Endothelial cell of umbilical vein (primary cell): Measurements from ENCODE around the gene NYAP1. TPM values are rescaled to one million over a fixed set of nuclear protein-coding genes. Genes with fewer than 3 reads are reported as not detected.

Experiments used
- BruUV-seq: library from RNA; stranded (reverse); fragments of 400-500 nt; replicated peaks from 2 replicates; lab custom pipeline; 2021; lab: Mats Ljungman, UMichigan
- CTCF ChIA-PET: fragments of 300-600, 350-600 bp; sonication (Branson Sonifier 250); formaldehyde crosslinking; loops from one replicate; lab custom pipeline; 2021; ENCODE audit warnings: antibody characterized with exemption, inconsistent platforms; lab: Charles Lee
- POLR2A ChIA-PET: fragments of 300-600, 350-600 bp; sonication (Branson Sonifier 250); formaldehyde crosslinking; loops from one replicate; lab custom pipeline; 2021; ENCODE audit warnings: antibody characterized with exemption, inconsistent platforms; lab: Charles Lee
- DNase-seq: peaks from one replicate; pipeline ENCODE4 v3.0.0-alpha.2; 2011; ENCODE audit warnings: low read depth, low spot score
- FAIRE-seq: peaks from 2 replicates; lab custom pipeline; 2011; peaks lifted over from hg19 to GRCh38; lab: Jason Lieb, UNC
- H2AFZ ChIP-seq: 2 replicates; pipeline ENCODE4 v1.6.0; 2012; ENCODE audit warnings: low read depth, low read length, control low read depth, inconsistent platforms
- H3K27ac ChIP-seq: 2 replicates; pipeline ENCODE4 v1.5.1; 2011; ENCODE audit warnings: low read depth, mild to moderate bottlenecking, control low read depth, low read length, moderate library complexity; ENCODE audit not compliant: insufficient read depth
- H3K27me3 ChIP-seq, 2 experiments: 2 replicates each; pipeline versions ENCODE4 v1.6.0 to v1.6.1; 2011; ENCODE audit warnings: low read length in 2 of 2, mixed read lengths in 1 of 2; ENCODE audit not compliant: control insufficient read depth in 2 of 2, insufficient read depth in 2 of 2
- H3K36me3 ChIP-seq, 2 experiments: 2 replicates in 1 of 2; 3 replicates in 1 of 2; pipeline ENCODE4 v1.5.1; 2011; ENCODE audit warnings: low read length in 2 of 2, mild to moderate bottlenecking in 1 of 2, moderate library complexity in 1 of 2; ENCODE audit not compliant: control insufficient read depth in 2 of 2, insufficient read depth in 2 of 2; ENCODE audit errors: extremely low read depth in 1 of 2
- H3K4me1 ChIP-seq: 3 replicates; pipeline ENCODE4 v1.5.1; 2011; ENCODE audit warnings: mild to moderate bottlenecking, low read length; ENCODE audit not compliant: control insufficient read depth, insufficient read depth; ENCODE audit errors: extremely low read depth
- H3K4me2 ChIP-seq: 2 replicates; pipeline ENCODE4 v1.6.1; 2011; ENCODE audit warnings: low read length, control low read depth, mixed read lengths; ENCODE audit not compliant: insufficient read depth
- H3K4me3 ChIP-seq, 3 experiments: fragments of 200-600 bp in 1 of 3; sonication (generic), shearing (Covaris generic) in 1 of 3; replicated peaks in 1 of 3; 2 replicates each; pipeline ENCODE4 v1.5.1; 2011 to 2016; ENCODE audit warnings: control low read depth in 3 of 3, low read length in 3 of 3, mild to moderate bottlenecking in 2 of 3, inconsistent platforms in 1 of 3, low read depth in 1 of 3, moderate library complexity in 1 of 3; ENCODE audit not compliant: insufficient read depth in 1 of 3
- H3K79me2 ChIP-seq: 2 replicates; pipeline ENCODE4 v1.6.0; 2012; ENCODE audit warnings: low read length, inconsistent platforms; ENCODE audit not compliant: control insufficient read depth, insufficient read depth
- H3K9ac ChIP-seq: replicated peaks from 2 replicates; pipeline ENCODE3; 2011; ENCODE audit warnings: low read length, control low read depth; ENCODE audit not compliant: insufficient read depth; ENCODE audit errors: extremely low read depth
- H3K9me1 ChIP-seq: replicated peaks from 3 replicates; pipeline ENCODE4 v1.6.0; 2011; ENCODE audit warnings: mild to moderate bottlenecking, low read length; ENCODE audit not compliant: control insufficient read depth, insufficient read depth; ENCODE audit errors: extremely low read depth
- H3K9me3 ChIP-seq: replicated peaks from 2 replicates; pipeline ENCODE4 v1.5.1; 2012; ENCODE audit warnings: low read length, inconsistent platforms; ENCODE audit not compliant: control insufficient read depth, insufficient read depth
- H4K20me1 ChIP-seq: replicated peaks from 2 replicates; pipeline ENCODE3; 2011; ENCODE audit warnings: mild to moderate bottlenecking, low read length; ENCODE audit not compliant: control insufficient read depth, insufficient read depth; ENCODE audit errors: extremely low read depth
- EZH2 ChIP-seq: IDR thresholded peaks from 2 replicates; pipeline ENCODE4 v1.6.1; 2012; ENCODE audit warnings: borderline replicate concordance, low read depth, mild to moderate bottlenecking, moderate library complexity, low read length, inconsistent platforms; ENCODE audit not compliant: severe bottlenecking
- FOS ChIP-seq: IDR thresholded peaks from 2 replicates; pipeline ENCODE4 v1.6.1; 2011; ENCODE audit warnings: mild to moderate bottlenecking, low read length, moderate library complexity, borderline replicate concordance; ENCODE audit not compliant: insufficient read depth
- GATA2 ChIP-seq: IDR thresholded peaks from 2 replicates; pipeline ENCODE4 v1.7.0; 2011; ENCODE audit warnings: low read depth, mild to moderate bottlenecking, moderate library complexity, mixed read lengths, low read length; ENCODE audit not compliant: insufficient read length, insufficient read depth
- JUN ChIP-seq: IDR thresholded peaks from 2 replicates; pipeline ENCODE4 v1.6.1; 2011; ENCODE audit warnings: borderline replicate concordance, low read depth; ENCODE audit not compliant: insufficient read length, insufficient read depth
- POLR2AphosphoS5 ChIP-seq: IDR thresholded peaks from 2 replicates; pipeline ENCODE4 v1.6.1; 2012; ENCODE audit warnings: low read depth, mild to moderate bottlenecking, control low read depth, low read length, moderate library complexity; ENCODE audit not compliant: insufficient read depth
- dilution Hi-C: fragments of 300-500 bp; cut with MboI; formaldehyde crosslinking; loops from one replicate; pipeline ENCODE4 v1.15.0; 2019; ENCODE audit warnings: low sequenced_read_pairs; ENCODE audit not compliant: extremely low pct_ligation_motif_present
- intact Hi-C: fragments of 100-400 bp; cut with micrococcal nuclease; formaldehyde crosslinking; loops from one replicate; pipeline ENCODE4 v1.10.0; 2022
- polyA plus RNA-seq, 4 experiments: library from polyadenylated mRNA; depleted of rRNA in 3 of 4; stranded (reverse) in 3 of 4; unstranded in 1 of 4; fragments of >200 nt; gene quantifications; 2 replicates each; pipeline versions ENCODE4 v1.2.1 to v1.2.3, GENCODE V29; 2011 to 2012; ENCODE audit warnings: missing spikeins in 1 of 4
- total RNA-seq: library from RNA; stranded (reverse); gene quantifications from 2 replicates; pipeline ENCODE4 v1.2.3, GENCODE V29; 2021
- TF ChIP-seq, protein P1 (sequence below), 2 donors: IDR thresholded peaks; 1 replicate in 1 of 2; 2 replicates in 1 of 2; pipeline ENCODE4 v1.5.1; 2011; ENCODE audit warnings: low read length in 2 of 2, mild to moderate bottlenecking in 2 of 2, moderate library complexity in 2 of 2, control low read depth in 1 of 2, inconsistent platforms in 1 of 2, low read depth in 1 of 2; ENCODE audit not compliant: insufficient read depth in 1 of 2; ENCODE audit errors: extremely low read depth in 1 of 2
- TF ChIP-seq, protein P2 (sequence below): IDR thresholded peaks from 2 replicates; pipeline ENCODE4 v1.6.1; 2011; ENCODE audit not compliant: insufficient read depth, insufficient read length

The NYAP1 gene
- total and polyA plus RNA-seq, 2 donors (not counting 3 experiments of a cell fraction or from before 2014, with no cell fraction given): 0.37 to 2.8 TPM

DNA sequence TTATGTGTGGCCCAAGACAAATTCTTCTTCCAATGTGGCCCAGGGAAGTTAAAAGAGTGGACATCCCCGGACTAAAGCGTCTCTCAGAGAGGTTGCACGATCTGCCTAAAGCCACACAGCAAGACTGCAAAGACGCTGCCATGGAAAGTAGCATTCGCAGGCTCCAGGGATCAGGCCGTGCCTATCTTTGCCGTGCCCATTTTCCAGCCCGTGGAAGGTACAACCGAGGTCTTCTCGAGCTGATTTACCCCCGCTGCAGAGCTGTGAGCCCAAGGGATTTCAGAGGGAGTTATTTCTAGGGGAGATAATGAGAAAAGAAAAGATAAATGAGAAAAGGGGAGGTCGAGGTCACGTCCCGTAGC lies 1.0 kb upstream of the NYAP1 start:
- Histone ChIP-seq H3K9me3 (no peaks in the 10 kb centered on the region), H3K9me1 (no peaks in the 10 kb centered on the region), H3K36me3 (no peaks in the 10 kb centered on the region), H4K20me1 (no peaks in the 10 kb centered on the region), H2AFZ (peak overlapping the region; percentile 52), H3K4me1 (peaks cover 15% of the 10 kb centered on the region), H3K4me2 (peak overlapping the region; percentile 20), H3K9ac (no peak overlapping the region), H3K4me3 (peak overlapping the region; percentile 20 to 37 (median 29)), H3K27ac (no peak overlapping the region), H3K79me2 (peaks cover 15% of the 10 kb centered on the region), H3K27me3 (no peaks in the 10 kb centered on the region)
- FAIRE-seq: peak; percentile 21
- BruUV-seq: no TSS peak
- dilution Hi-C loops (no loop called here), intact Hi-C loops (loop anchor here (1.0 kb wide), 3 partner anchors 13 to 77 kb away; no protein-coding TSS in a partner anchor)
- ChIA-PET CTCF (interaction anchor here (0.9 to 3.0 kb wide), 14 partner anchors 9 to 242 kb away, joined by 3 to 55 read pairs (median 6); partner anchors contain the start of genes AGFG2 and ZCWPW1), POLR2A (no interaction called here)
- no peak for DNase-seq
- TF ChIP-seq GATA2 (no peak), JUN (no peak), EZH2 (no peak), FOS (no peak)

DNA sequence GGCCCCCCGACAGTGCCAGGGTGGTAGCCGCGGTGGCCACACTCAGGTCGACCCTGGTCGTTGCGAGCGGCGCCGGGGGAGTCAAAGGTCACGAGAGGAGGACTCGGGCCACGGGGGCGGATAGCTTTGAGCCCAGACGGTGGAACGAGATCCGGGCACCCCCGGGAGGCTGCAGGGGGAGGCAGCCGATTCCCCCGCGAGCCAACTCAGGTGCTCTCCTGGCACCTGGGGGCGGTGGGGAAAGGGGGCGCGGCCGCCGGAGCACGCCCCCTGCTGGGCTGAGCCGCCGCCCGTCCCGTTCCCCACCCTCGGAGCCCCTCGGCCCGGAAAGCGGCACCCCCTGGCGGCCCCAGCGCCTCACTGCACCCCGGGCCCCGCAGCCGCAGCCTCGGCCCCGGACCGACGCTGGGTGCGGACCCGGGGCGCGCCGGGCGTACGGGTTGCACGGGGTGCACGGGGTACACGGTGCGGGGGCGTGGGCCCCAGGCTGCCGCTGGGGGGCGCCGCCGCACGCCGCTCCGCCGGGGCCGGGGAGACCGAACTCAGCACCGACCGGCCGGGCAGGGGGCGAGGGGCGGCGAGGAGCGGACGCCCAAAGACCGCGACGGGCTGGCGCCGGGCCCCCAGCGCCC lies 521 bp upstream of the NYAP1 start:
- Histone ChIP-seq H3K9ac (no peak overlapping the region), H3K9me3 (no peaks in the 10 kb centered on the region), H3K27ac (no peak overlapping the region), H3K79me2 (peaks cover 10% of the 10 kb centered on the region), H3K4me1 (peaks cover 15% of the 10 kb centered on the region), H3K27me3 (no peaks in the 10 kb centered on the region), H3K4me2 (peak overlapping the region; percentile 20), H3K4me3 (peak overlapping the region; percentile 29 to 60 (median 37)), H3K9me1 (no peaks in the 10 kb centered on the region), H4K20me1 (no peaks in the 10 kb centered on the region), H2AFZ (peak overlapping the region; percentile 52), H3K36me3 (no peaks in the 10 kb centered on the region)
- dilution Hi-C loops: no loop called here
- ChIA-PET CTCF (interaction anchor here (0.8 to 3.0 kb wide), 16 partner anchors 10 to 242 kb away, joined by 3 to 55 read pairs (median 5); partner anchors contain the start of genes AGFG2 and ZCWPW1), POLR2A (no interaction called here)
- DNase-seq (peak; percentile 39), FAIRE-seq (peak; percentile 63)
- TF ChIP-seq POLR2AphosphoS5: peak; percentile 63
- TF ChIP-seq, protein P1, sequence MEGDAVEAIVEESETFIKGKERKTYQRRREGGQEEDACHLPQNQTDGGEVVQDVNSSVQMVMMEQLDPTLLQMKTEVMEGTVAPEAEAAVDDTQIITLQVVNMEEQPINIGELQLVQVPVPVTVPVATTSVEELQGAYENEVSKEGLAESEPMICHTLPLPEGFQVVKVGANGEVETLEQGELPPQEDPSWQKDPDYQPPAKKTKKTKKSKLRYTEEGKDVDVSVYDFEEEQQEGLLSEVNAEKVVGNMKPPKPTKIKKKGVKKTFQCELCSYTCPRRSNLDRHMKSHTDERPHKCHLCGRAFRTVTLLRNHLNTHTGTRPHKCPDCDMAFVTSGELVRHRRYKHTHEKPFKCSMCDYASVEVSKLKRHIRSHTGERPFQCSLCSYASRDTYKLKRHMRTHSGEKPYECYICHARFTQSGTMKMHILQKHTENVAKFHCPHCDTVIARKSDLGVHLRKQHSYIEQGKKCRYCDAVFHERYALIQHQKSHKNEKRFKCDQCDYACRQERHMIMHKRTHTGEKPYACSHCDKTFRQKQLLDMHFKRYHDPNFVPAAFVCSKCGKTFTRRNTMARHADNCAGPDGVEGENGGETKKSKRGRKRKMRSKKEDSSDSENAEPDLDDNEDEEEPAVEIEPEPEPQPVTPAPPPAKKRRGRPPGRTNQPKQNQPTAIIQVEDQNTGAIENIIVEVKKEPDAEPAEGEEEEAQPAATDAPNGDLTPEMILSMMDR (IDR thresholded peaks at IDR 0.05; ENCODE audit: extremely low read depth in 1 of 2, insufficient read depth in 1 of 2, low read depth in 1 of 2, low read length in 2 of 2): peak; percentile 87 to 99
- TF ChIP-seq, protein P2, sequence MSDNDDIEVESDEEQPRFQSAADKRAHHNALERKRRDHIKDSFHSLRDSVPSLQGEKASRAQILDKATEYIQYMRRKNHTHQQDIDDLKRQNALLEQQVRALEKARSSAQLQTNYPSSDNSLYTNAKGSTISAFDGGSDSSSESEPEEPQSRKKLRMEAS: no peak
- intact Hi-C loops: loop anchor here (1.0 kb wide), 3 partner anchors 14 to 76 kb away; no protein-coding TSS in a partner anchor
- no TSS peak for BruUV-seq
